HepG2 (cell line): Measurements from ENCODE around the gene CHID1. TPM values are rescaled to one million over a fixed set of nuclear protein-coding genes. Genes with fewer than 3 reads are reported as not detected.

Source experiments
- ATF5 ChIP-seq: sonication (generic); formaldehyde crosslinking; IDR thresholded peaks from 2 replicates; pipeline ENCODE4 v1.4.0; 2020; ENCODE audit warnings: mild to moderate bottlenecking, low read depth, missing genetic modification reagents
- ELF1 ChIP-seq: sonication (generic); formaldehyde crosslinking; IDR thresholded peaks from 2 replicates; pipeline ENCODE4 v1.4.0; 2020; ENCODE audit warnings: missing genetic modification reagents
- FOXP4 ChIP-seq: sonication (generic); formaldehyde crosslinking; IDR thresholded peaks from 2 replicates; pipeline ENCODE4 v1.4.0; 2020; ENCODE audit warnings: missing genetic modification reagents
- KDM1A ChIP-seq: IDR thresholded peaks from 2 replicates; pipeline ENCODE4 v1.6.1; 2016; ENCODE audit warnings: missing compliant biosample characterization
- MIER3 ChIP-seq: IDR thresholded peaks from 2 replicates; pipeline ENCODE4 v1.6.1; 2016; ENCODE audit warnings: missing compliant biosample characterization, borderline replicate concordance
- PLRG1 ChIP-seq: fragments of 450-650 bp; conservative IDR thresholded peaks from 2 replicates; pipeline ENCODE4 v1.6.1; 2016
- PRMT3 ChIP-seq: sonication (generic); formaldehyde crosslinking; IDR thresholded peaks from 2 replicates; pipeline ENCODE4 v1.8.1; 2022; ENCODE audit warnings: low read depth, mild to moderate bottlenecking, moderate library complexity, missing genetic modification reagents, borderline replicate concordance
- RBAK ChIP-seq: sonication (generic); formaldehyde crosslinking; IDR thresholded peaks from 2 replicates; pipeline ENCODE4 v1.5.1; 2020; ENCODE audit warnings: mild to moderate bottlenecking, missing genetic modification reagents
- SOX6 ChIP-seq, 2 experiments: fragments of 450-650 bp in 1 of 2; sonication (generic) in 1 of 2; formaldehyde crosslinking in 1 of 2; IDR thresholded peaks; 2 replicates each; pipeline versions ENCODE4 v1.4.0 to v1.6.1; 2017 to 2020; ENCODE audit warnings: antibody characterized with exemption in 1 of 2, mild to moderate bottlenecking in 1 of 2, missing genetic modification reagents in 1 of 2
- SUZ12 ChIP-seq: fragments of 150-350 bp; IDR thresholded peaks from 2 replicates; pipeline ENCODE4 v1.6.1; 2014; ENCODE audit warnings: low read depth, low read length
- TOPORS ChIP-seq: sonication (generic); formaldehyde crosslinking; IDR thresholded peaks from 2 replicates; pipeline ENCODE4 v1.8.0; 2023; ENCODE audit warnings: mild to moderate bottlenecking, missing genetic modification reagents
- ZC3H13 ChIP-seq: sonication (generic); formaldehyde crosslinking; IDR thresholded peaks from 2 replicates; pipeline ENCODE4 v1.8.1; 2023; ENCODE audit warnings: mild to moderate bottlenecking, missing genetic modification reagents, moderate library complexity
- ZNF281 ChIP-seq: sonication (generic); formaldehyde crosslinking; IDR thresholded peaks from 2 replicates; pipeline ENCODE4 v1.4.0; 2020; ENCODE audit warnings: missing genetic modification reagents, borderline replicate concordance
- ZNF430 ChIP-seq: sonication (generic); formaldehyde crosslinking; IDR thresholded peaks from 2 replicates; pipeline ENCODE4 v1.9.0; 2021; ENCODE audit warnings: mild to moderate bottlenecking, missing genetic modification reagents
- ZNF441 ChIP-seq: sonication (generic); formaldehyde crosslinking; IDR thresholded peaks from 2 replicates; pipeline ENCODE4 v1.7.0; 2021; ENCODE audit warnings: missing genetic modification reagents, borderline replicate concordance
- ZNF746 ChIP-seq: sonication (generic); formaldehyde crosslinking; IDR thresholded peaks from 2 replicates; pipeline ENCODE4 v1.8.0; 2022; ENCODE audit warnings: mild to moderate bottlenecking, missing genetic modification reagents
- ZNF790 ChIP-seq: sonication (generic); formaldehyde crosslinking; IDR thresholded peaks from 2 replicates; pipeline ENCODE4 v1.8.0; 2022; ENCODE audit warnings: missing genetic modification reagents, mild to moderate bottlenecking, borderline replicate concordance
- ZSCAN22 ChIP-seq: sonication (generic); formaldehyde crosslinking; IDR thresholded peaks from 2 replicates; pipeline ENCODE4 v1.4.0; 2020; ENCODE audit warnings: mild to moderate bottlenecking, missing genetic modification reagents
- polyA plus RNA-seq, 8 experiments: library from polyadenylated mRNA; depleted of rRNA in 3 of 8; stranded (reverse) in 7 of 8; unstranded in 1 of 8; fragments of >200 nt; fragmentation: Illumina TruSeq in 4 of 8; extraction: Trizol in 4 of 8; gene quantifications; 2 replicates each; pipeline versions ENCODE4 v1.2.1 to v1.2.3, GENCODE V29; 2011 to 2016; ENCODE audit warnings: low read depth in 4 of 8, missing spikeins in 1 of 8, mixed read lengths in 1 of 8; ENCODE audit not compliant: insufficient read depth in 1 of 8
- total RNA-seq, 5 experiments: library from RNA; depleted of rRNA; stranded (reverse); fragments of >200 nt; fragmentation: Illumina TruSeq; extraction: Trizol; gene quantifications; 2 replicates each; pipeline ENCODE4 v1.2.3, GENCODE V29; 2016; ENCODE audit warnings: low read depth in 1 of 5
- TF ChIP-seq, protein P1 (sequence below): sonication (generic); formaldehyde crosslinking; IDR thresholded peaks from 2 replicates; pipeline ENCODE4 v1.4.0; 2020; ENCODE audit warnings: missing genetic modification reagents, borderline replicate concordance
- TF ChIP-seq, protein P2 (sequence below): sonication (generic); formaldehyde crosslinking; IDR thresholded peaks from 2 replicates; pipeline ENCODE4 v1.4.0; 2020; ENCODE audit warnings: missing genetic modification reagents

The CHID1 gene
- total and polyA plus RNA-seq, 2 of the 13 experiments (the other 11 are each of a cell fraction or from before 2014, with no cell fraction given): 65.1 to 93.6 TPM

DNA sequence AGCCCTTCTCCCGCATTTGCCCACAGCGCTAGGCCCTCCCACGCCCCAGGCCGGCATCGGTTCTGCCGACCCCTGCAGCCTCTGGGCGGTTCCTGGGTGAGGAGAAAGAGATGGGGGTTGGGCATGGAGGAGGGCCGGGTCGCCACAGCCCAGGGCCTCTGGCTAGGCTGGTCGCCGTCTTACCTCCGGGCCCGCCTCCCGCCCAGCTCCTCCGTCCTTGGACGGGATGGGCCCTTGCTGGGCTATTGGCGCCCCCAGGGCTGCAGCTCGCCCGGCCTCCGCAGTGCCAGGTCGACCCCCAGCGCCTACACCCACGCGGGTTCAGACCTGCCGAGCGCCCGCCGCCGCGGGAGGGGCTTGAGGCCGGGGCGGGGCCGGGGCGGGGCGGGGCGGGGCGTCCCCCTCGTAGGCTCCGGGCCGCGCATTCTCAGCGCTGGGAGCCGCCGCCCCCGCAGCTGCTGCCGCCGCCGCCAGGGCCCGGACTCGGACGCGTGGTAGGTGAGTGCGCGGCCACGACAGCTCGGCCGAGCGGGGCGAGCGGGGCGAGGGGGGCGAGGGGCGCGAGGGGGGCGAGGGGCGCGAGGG, 78.0 kb downstream of the CHID1 start, which contains the start of gene CD151 (continued):
- TF ChIP-seq ZNF441 (CRISPR knock-in tag) (no peak), MIER3 (CRISPR knock-in tag) (no peak), ZC3H13 (CRISPR knock-in tag) (no peak), ZNF790 (CRISPR knock-in tag) (no peak), SOX6 (IDR thresholded peaks at IDR 0.05) (no peak), SOX6 (CRISPR knock-in tag; IDR thresholded peaks at IDR 0.05) (no peak), RBAK (CRISPR knock-in tag) (no peak), ELF1 (CRISPR knock-in tag) (no peak), ZSCAN22 (no peak), PLRG1 (no peak), PRMT3 (CRISPR knock-in tag) (no peak), ZNF746 (CRISPR knock-in tag) (peak; percentile 66; the same call in 1 of the 2 replicates), SUZ12 (no peak), ZNF430 (CRISPR knock-in tag) (no peak), TOPORS (CRISPR knock-in tag) (no peak), FOXP4 (CRISPR knock-in tag) (no peak), KDM1A (CRISPR knock-in tag) (no peak), ZNF281 (CRISPR knock-in tag) (peak; percentile 44), ATF5 (CRISPR knock-in tag) (no peak)
- TF ChIP-seq, protein P1, sequence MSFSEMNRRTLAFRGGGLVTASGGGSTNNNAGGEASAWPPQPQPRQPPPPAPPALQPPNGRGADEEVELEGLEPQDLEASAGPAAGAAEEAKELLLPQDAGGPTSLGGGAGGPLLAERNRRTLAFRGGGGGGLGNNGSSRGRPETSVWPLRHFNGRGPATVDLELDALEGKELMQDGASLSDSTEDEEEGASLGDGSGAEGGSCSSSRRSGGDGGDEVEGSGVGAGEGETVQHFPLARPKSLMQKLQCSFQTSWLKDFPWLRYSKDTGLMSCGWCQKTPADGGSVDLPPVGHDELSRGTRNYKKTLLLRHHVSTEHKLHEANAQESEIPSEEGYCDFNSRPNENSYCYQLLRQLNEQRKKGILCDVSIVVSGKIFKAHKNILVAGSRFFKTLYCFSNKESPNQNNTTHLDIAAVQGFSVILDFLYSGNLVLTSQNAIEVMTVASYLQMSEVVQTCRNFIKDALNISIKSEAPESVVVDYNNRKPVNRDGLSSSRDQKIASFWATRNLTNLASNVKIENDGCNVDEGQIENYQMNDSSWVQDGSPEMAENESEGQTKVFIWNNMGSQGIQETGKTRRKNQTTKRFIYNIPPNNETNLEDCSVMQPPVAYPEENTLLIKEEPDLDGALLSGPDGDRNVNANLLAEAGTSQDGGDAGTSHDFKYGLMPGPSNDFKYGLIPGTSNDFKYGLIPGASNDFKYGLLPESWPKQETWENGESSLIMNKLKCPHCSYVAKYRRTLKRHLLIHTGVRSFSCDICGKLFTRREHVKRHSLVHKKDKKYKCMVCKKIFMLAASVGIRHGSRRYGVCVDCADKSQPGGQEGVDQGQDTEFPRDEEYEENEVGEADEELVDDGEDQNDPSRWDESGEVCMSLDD (CRISPR knock-in tag): no peak
- TF ChIP-seq, protein P2, sequence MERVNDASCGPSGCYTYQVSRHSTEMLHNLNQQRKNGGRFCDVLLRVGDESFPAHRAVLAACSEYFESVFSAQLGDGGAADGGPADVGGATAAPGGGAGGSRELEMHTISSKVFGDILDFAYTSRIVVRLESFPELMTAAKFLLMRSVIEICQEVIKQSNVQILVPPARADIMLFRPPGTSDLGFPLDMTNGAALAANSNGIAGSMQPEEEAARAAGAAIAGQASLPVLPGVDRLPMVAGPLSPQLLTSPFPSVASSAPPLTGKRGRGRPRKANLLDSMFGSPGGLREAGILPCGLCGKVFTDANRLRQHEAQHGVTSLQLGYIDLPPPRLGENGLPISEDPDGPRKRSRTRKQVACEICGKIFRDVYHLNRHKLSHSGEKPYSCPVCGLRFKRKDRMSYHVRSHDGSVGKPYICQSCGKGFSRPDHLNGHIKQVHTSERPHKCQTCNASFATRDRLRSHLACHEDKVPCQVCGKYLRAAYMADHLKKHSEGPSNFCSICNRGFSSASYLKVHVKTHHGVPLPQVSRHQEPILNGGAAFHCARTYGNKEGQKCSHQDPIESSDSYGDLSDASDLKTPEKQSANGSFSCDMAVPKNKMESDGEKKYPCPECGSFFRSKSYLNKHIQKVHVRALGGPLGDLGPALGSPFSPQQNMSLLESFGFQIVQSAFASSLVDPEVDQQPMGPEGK (CRISPR knock-in tag): peak; percentile 62
